ENCODE measurements around the gene ALG14. TPM values are rescaled to one million over a fixed set of nuclear protein-coding genes. Genes with fewer than 3 reads are reported as not detected.
"Not testable (repeated sequence)": the region's sequence is repeated elsewhere in the genome, so short reads cannot be mapped to it uniquely, and the experiment has no call there.

The ALG14 gene
- total RNA-seq, 2 donors from 2014 or later = 3.7 to 9.1 TPM

GRCh38 chr1:95003433-95003738, 69.4 kb downstream of the ALG14 start:
- Mint-ChIP-seq H3K27ac (no peak overlapping the region), H3K36me3 (no peaks in the 10 kb centered on the region)
- no peak for ATAC-seq

GRCh38 chr1:95002540-95003432, 70.0 kb downstream of the ALG14 start:
- DNase-seq (ENCODE audit: low spot score in 2 of 2) (no peak), ATAC-seq (no peak)
- H3K9me3 Mint-ChIP-seq = no peaks in the 10 kb centered on the region
- no peaks in the 10 kb centered on the region for H3K36me3 Mint-ChIP-seq
- H3K27ac Mint-ChIP-seq = no peak overlapping the region

More at GRCh38 chr1:95003433-95003738, 69.4 kb downstream of the ALG14 start:
- no peaks in the 10 kb centered on the region for H3K9me3 Mint-ChIP-seq
- no peak for DNase-seq (ENCODE audit: low spot score in 2 of 2)

DNA sequence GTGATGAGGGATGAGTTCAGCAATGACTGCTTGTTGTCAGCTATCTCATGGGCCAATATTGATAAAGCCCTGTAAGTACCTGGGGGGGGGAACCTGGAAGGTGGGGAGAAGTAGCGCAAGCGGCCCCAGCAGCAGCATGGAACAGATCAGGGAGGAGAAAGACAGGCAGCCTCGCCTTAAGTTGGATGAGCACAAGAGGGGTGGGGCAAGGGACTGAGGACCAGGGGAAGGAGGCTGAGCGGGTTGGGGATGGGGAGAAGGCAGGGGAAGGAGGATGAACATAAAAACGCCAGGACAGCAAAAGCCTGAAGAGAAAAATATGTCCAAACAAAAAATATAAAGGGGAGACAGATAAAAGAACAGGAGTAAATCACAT, 70.6 kb downstream of the ALG14 start:
- ATAC-seq (no peak), DNase-seq (ENCODE audit: low spot score in 2 of 2) (no peak)
- Mint-ChIP-seq H3K27ac (no peak overlapping the region), H3K36me3 (no peaks in the 10 kb centered on the region), H3K9me3 (no peaks in the 10 kb centered on the region)

GRCh38 chr1:94999456-95000131, 73.2 kb downstream of the ALG14 start:
- H3K9me3 Mint-ChIP-seq = no peaks in the 10 kb centered on the region
- no peak overlapping the region for H3K27ac Mint-ChIP-seq
- H3K36me3 Mint-ChIP-seq = no peaks in the 10 kb centered on the region
- DNase-seq (ENCODE audit: low spot score in 2 of 2) = no peak
- no peak for ATAC-seq

GRCh38 chr1:94998748-94999147, 74.0 kb downstream of the ALG14 start:
- no peak overlapping the region for H3K27ac Mint-ChIP-seq
- ATAC-seq (no peak), DNase-seq (ENCODE audit: low spot score in 2 of 2) (no peak)
- H3K9me3 Mint-ChIP-seq = no peaks in the 10 kb centered on the region
- no peaks in the 10 kb centered on the region for H3K36me3 Mint-ChIP-seq

DNA sequence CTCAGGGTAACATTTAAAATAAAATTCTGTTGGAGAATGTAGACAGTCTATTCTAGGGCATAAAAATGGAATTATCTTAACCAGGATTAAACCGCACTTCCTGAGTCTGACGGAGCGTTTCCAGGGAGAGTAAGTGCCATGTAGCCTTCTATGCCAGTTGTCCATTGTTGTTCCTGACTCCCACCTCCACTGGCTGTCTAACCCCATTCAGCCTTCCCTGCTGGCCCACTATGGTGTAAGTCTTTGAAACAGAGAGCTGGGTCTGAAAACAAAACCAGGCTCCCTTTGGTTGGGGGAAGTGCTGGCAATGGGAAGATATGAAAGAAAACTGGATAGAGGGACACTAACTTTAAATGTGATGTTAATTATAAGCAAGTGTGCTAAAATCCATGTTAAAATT, 74.6 kb downstream of the ALG14 start:
- no peak for ATAC-seq
- no peak overlapping the region for H3K27ac Mint-ChIP-seq
- no peaks in the 10 kb centered on the region for H3K9me3 Mint-ChIP-seq

GRCh38 chr1:94995536-94995935, 77.2 kb downstream of the ALG14 start:
- not testable (repeated sequence) for ATAC-seq; DNase-seq (ENCODE audit: low spot score in 2 of 2); H3K27ac Mint-ChIP-seq; H3K9me3 Mint-ChIP-seq; H3K36me3 Mint-ChIP-seq

More for the DNA sequence above, 74.6 kb downstream of the ALG14 start:
- DNase-seq (ENCODE audit: low spot score in 2 of 2) = no peak
- no peaks in the 10 kb centered on the region for H3K36me3 Mint-ChIP-seq

DNA sequence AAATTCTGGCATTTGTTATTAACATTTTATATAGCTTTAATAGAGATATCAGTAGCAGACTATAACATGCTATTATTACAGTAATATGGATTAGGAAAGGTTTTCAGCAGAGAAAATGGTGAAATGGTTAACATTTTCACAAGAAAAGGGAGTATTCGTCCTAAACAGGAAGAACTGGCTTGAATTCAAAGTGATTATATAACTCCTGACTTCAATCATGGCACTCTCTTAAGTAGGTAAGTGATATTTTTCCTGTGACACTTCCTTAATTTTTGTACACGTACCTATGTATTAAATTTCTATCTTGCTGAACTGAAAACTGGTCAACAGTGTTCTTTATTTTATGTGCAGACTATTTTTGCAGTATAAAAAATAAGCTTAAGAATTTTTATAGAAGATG, 77.9 kb downstream of the ALG14 start:
- DNase-seq (ENCODE audit: low spot score in 2 of 2) (no peak), ATAC-seq (no peak)
- Mint-ChIP-seq H3K27ac (no peak overlapping the region), H3K9me3 (no peaks in the 10 kb centered on the region), H3K36me3 (no peaks in the 10 kb centered on the region)

DNA sequence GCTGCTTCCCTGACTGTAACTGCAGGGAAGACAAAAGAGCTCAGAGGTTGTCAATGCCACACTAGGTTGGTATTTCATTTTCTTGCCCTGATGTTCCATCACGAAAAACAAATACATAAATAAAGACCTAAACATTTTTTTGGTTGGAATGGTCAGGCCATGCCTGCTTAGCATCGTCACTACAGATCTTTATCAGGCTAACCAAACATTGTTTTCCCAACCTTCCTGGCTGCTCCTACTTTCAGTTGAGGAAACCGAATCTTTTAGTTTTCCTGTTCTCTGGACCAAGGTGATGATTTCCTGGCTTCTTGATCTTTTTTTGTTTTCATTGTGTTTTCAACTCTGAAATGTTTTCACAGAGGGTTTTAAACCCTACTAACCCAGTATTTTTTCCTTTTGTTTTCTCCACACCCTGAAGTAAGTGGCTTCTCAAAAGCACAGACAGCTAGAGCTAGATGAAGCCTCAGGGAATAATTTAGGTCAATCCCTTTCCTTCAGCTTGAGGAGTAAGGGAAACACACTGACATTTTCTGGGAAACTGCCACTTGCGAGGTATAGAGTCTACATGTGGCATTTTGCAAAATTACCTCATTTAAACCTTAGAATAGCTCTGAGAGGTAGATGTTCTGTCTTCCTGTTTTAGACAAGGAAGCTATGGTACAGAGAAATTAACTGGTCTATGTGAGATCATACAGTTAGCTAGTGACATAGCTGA, 78.7 kb downstream of the ALG14 start:
- ATAC-seq = no peak
- Mint-ChIP-seq H3K27ac (peak overlapping the region in 1 of 2 donors; percentile 41), H3K36me3 (no peaks in the 10 kb centered on the region), H3K9me3 (no peaks in the 10 kb centered on the region)
- no peak for DNase-seq (ENCODE audit: low spot score in 2 of 2)

GRCh38 chr1:94992863-94993563, 79.7 kb downstream of the ALG14 start:
- ATAC-seq (no peak), DNase-seq (ENCODE audit: low spot score in 2 of 2) (no peak)
- Mint-ChIP-seq H3K9me3 (no peaks in the 10 kb centered on the region), H3K36me3 (no peaks in the 10 kb centered on the region), H3K27ac (no peak overlapping the region)

GRCh38 chr1:94992161-94992560, 80.6 kb downstream of the ALG14 start:
- DNase-seq (ENCODE audit: low spot score in 2 of 2) = no peak
- Mint-ChIP-seq H3K9me3 (no peaks in the 10 kb centered on the region), H3K36me3 (no peaks in the 10 kb centered on the region), H3K27ac (no peak overlapping the region)
- ATAC-seq = no peak

- Mint-ChIP-seq H3K9me3 (no peaks in the 10 kb centered on the region), H3K27ac (no peak overlapping the region), H3K36me3 (no peaks in the 10 kb centered on the region)
- DNase-seq (ENCODE audit: low spot score in 2 of 2) = no peak
- ATAC-seq = no peak
These were observed 82.8 kb downstream of the ALG14 start for GRCh38 chr1:94989911-94990473.

DNA sequence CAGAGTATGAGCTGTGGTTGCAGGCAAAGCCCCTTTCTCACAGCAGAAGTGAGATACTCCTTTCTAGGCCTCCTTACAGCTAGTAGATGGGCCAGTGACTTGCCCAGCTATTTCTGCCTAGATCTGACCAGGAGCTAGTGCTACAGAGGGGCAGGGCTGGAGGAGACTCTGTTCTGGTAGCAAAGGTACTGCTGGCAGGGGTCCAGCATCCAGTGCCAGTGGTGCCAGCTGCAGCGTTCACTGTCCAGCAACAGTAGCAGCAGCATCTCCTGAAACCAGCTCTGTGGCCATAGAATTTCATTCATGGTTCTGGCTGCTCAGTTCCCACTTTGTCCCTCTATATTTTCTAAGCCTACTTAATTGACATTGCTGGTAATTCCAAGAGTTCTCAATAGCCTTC, 83.4 kb downstream of the ALG14 start:
- H3K9me3 Mint-ChIP-seq = no peaks in the 10 kb centered on the region
- no peaks in the 10 kb centered on the region for H3K36me3 Mint-ChIP-seq
- no peak for DNase-seq (ENCODE audit: low spot score in 2 of 2)
- no peak for ATAC-seq
- H3K27ac Mint-ChIP-seq = no peak overlapping the region

DNA sequence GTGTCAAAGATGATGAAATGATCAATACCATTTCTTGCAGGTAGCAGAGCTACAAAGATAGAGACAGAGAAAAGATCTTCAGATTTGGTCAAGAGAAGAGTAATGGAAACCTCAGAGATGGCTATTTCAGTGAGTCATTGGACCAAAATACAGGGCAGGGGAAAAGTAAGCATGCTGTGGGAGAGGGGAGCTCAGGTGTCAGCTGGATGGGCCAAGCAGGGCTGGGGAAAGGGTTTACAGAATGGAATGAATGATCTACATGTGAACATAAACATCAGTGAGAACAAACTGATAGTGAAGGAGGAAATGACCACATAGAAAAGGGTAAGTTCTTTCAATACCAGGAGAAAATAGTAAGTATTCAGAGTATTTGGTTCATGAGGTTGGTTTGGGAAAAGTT, 84.4 kb downstream of the ALG14 start:
- DNase-seq (ENCODE audit: low spot score in 2 of 2) = no peak
- peak in 1 of 2 donors; percentile 49 for ATAC-seq
- Mint-ChIP-seq H3K9me3 (no peaks in the 10 kb centered on the region), H3K27ac (no peak overlapping the region), H3K36me3 (no peaks in the 10 kb centered on the region)

- Mint-ChIP-seq H3K9me3 (no peaks in the 10 kb centered on the region), H3K36me3 (no peaks in the 10 kb centered on the region), H3K27ac (no peak overlapping the region)
- ATAC-seq (peak in 1 of 2 donors; percentile 45), DNase-seq (ENCODE audit: low spot score in 2 of 2) (no peak)
These were observed 86.0 kb downstream of the ALG14 start for GRCh38 chr1:94986783-94987182.

DNA sequence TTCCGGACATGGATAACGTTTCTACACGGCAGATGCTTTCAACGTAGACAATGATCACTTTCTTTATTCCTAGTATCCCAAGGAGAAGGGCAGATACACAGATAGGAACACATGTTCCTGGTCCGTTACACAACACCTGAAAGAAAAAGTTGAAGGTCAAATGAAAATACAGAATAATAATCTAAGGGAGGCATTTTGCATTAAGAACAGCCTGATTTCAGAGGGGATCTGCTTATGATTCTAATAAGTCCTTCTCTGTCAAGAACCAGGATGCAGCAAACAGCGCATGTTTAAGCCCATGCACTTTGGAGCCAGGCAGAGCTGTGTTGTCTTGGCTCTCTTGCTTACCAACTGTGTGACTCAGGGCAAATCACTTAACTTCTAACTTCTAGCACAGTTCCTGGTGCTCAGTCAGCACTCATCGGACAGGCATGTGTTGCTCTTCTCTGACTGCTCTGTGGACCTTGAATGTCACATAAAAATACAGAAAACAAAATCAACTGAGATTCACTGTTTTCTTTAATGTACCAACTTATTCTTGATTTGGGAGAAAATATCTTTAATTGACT, 89.5 kb downstream of the ALG14 start:
- Mint-ChIP-seq H3K36me3 (no peaks in the 10 kb centered on the region), H3K27ac (no peak overlapping the region), H3K9me3 (no peaks in the 10 kb centered on the region)
- no peak for DNase-seq (ENCODE audit: low spot score in 2 of 2)
- ATAC-seq = no peak
